Measurements from ENCODE around the gene RELT.

- no peak for TF ChIP-seq FOXA3 (CRISPR knock-in tag; conservative IDR thresholded peaks at IDR 0.05 in 1 of 2, IDR thresholded peaks at IDR 0.05 in 1 of 2)
- no peak; a peak in 1 of 6 replicates for TF ChIP-seq CTCF (IDR thresholded peaks at IDR 0.05 in 2 of 3, conservative IDR thresholded peaks at IDR 0.05 in 1 of 3; ENCODE audit: insufficient read depth in 2 of 3, low read depth in 1 of 3, low read length in 3 of 3)
- TF ChIP-seq MAZ (CRISPR knock-in tag; conservative IDR thresholded peaks at IDR 0.05 in 1 of 2, IDR thresholded peaks at IDR 0.05 in 1 of 2): no peak
- no peak for TF ChIP-seq SLC30A9 (CRISPR knock-in tag; IDR thresholded peaks at IDR 0.05)
- TF ChIP-seq ZNF408 (CRISPR knock-in tag; IDR thresholded peaks at IDR 0.05; ENCODE audit: low read depth): no peak
- no peak for TF ChIP-seq FOS (IDR thresholded peaks at IDR 0.05; ENCODE audit: extremely low read depth, insufficient read length)
- no peak for TF ChIP-seq POLR2G (IDR thresholded peaks at IDR 0.05; ENCODE audit: low read depth, low read length)
- no peak for TF ChIP-seq ZNF274 (IDR thresholded peaks at IDR 0.05; ENCODE audit: borderline replicate concordance, low read depth, low read length)
- no peak for TF ChIP-seq ZNF75A (CRISPR knock-in tag; IDR thresholded peaks at IDR 0.05)
- peak; percentile 59 for TF ChIP-seq MAX (CRISPR knock-in tag; IDR thresholded peaks at IDR 0.05)
- TF ChIP-seq DMBX1 (CRISPR knock-in tag; IDR thresholded peaks at IDR 0.05; ENCODE audit: borderline replicate concordance): no peak
- TF ChIP-seq MYBL2 (IDR thresholded peaks at IDR 0.05; ENCODE audit: low read depth): no peak
- no peak for TF ChIP-seq MYBL2 (CRISPR knock-in tag; IDR thresholded peaks at IDR 0.05; ENCODE audit: borderline replicate concordance)
- TF ChIP-seq ZNF324 (CRISPR knock-in tag; IDR thresholded peaks at IDR 0.05): no peak
- no peak for TF ChIP-seq CGGBP1 (CRISPR knock-in tag; IDR thresholded peaks at IDR 0.05)
These were observed 14.0 kb upstream of the RELT start for GRCh38 chr11:73361953-73362776.

All from K562 (cell line).